Adipocyte (in vitro differentiated cells): Measurements from ENCODE around the gene AP2A2.

Experiments
- DNase-seq: peaks from one replicate; pipeline ENCODE4 v3.0.0-alpha.2; 2015; ENCODE audit warnings: low read depth
- H3K27me3 ChIP-seq: replicated peaks from 2 replicates; pipeline ENCODE4 v1.7.0; 2013; ENCODE audit warnings: mild to moderate bottlenecking, low read length, moderate library complexity; ENCODE audit not compliant: control insufficient read depth, insufficient read depth
- H3K36me3 ChIP-seq: 2 replicates; pipeline ENCODE4 v1.7.0; 2013; ENCODE audit warnings: low read length, mild to moderate bottlenecking, moderate library complexity; ENCODE audit not compliant: control insufficient read depth, insufficient read depth, severe bottlenecking
- H3K4me1 ChIP-seq: 2 replicates; pipeline ENCODE4 v1.7.0; 2013; ENCODE audit warnings: mild to moderate bottlenecking, low read length, moderate library complexity; ENCODE audit not compliant: control insufficient read depth, insufficient read depth
- H3K4me3 ChIP-seq: 2 replicates; pipeline ENCODE4 v1.7.0; 2013; ENCODE audit warnings: mild to moderate bottlenecking, low read length, moderate library complexity
- H3K9ac ChIP-seq: 2 replicates; pipeline ENCODE4 v1.7.0; 2013; ENCODE audit warnings: mild to moderate bottlenecking, low read length, moderate library complexity
- H3K9me3 ChIP-seq: 2 replicates; pipeline ENCODE4 v1.7.0; 2013; ENCODE audit warnings: mild to moderate bottlenecking, low read length, moderate library complexity; ENCODE audit not compliant: control insufficient read depth

Gene AP2A2

GRCh38 chr11:928786-929185, 3.1 kb downstream of the AP2A2 start:
- no peak overlapping the region for H3K9ac ChIP-seq
- no peak overlapping the region for H3K4me3 ChIP-seq
- no peaks in the 10 kb centered on the region for H3K27me3 ChIP-seq
- H3K36me3 ChIP-seq: peaks cover 13% of the 10 kb centered on the region
- no peaks in the 10 kb centered on the region for H3K9me3 ChIP-seq
- DNase-seq: no peak
- peaks cover 39% of the 10 kb centered on the region for H3K4me1 ChIP-seq

- H3K27me3 ChIP-seq: no peaks in the 10 kb centered on the region
- H3K36me3 ChIP-seq: peaks cover 13% of the 10 kb centered on the region
- no peak overlapping the region for H3K9ac ChIP-seq
- no peaks in the 10 kb centered on the region for H3K9me3 ChIP-seq
- H3K4me1 ChIP-seq: peaks cover 41% of the 10 kb centered on the region
- no peak for DNase-seq
- no peak overlapping the region for H3K4me3 ChIP-seq
Observed at GRCh38 chr11:929405-929804, 3.7 kb downstream of the AP2A2 start.

DNA sequence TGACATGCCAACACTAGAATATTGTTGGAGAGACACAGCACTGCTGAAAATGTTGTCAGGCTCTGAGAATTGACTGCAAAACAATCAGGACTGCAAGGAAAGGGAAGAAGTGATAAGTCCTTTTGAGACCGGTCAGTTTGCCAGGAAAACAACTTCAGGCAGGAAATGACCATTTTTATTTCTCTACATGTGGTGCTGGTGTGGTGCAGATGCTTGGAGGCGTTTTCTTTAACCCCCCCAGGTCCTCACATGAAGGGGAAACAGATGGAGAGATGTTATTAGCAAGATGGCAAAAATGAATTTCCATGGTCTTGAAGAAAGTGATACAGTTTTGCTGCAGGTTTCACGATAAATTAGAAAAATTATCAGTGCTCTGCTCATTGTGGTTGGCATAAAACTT, 5.7 kb downstream of the AP2A2 start:
- Histone ChIP-seq H3K9me3 (no peaks in the 10 kb centered on the region), H3K36me3 (peaks cover 13% of the 10 kb centered on the region), H3K27me3 (no peaks in the 10 kb centered on the region), H3K9ac (peak overlapping the region; percentile 16), H3K4me3 (no peak overlapping the region), H3K4me1 (peaks cover 41% of the 10 kb centered on the region)
- no peak for DNase-seq

DNA sequence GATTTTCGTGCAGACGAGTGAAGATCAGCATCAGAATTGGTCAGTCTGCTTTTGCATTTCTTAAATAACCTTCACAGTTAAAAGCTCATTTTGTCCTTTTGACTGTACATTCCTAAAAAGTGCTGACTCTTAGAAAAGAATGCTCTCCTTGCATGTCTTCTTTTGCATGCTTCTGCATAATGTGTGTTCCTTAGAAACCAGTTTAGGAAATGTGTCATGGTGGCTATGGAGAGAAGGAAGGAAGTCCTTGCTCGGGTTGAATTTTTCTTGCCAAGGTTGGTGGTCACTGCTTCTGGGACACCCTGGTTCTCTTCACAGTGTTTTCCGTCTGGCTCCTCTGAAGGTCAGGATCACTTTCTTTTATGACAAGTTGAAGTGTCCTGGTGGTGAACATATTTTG, 6.8 kb downstream of the AP2A2 start:
- no peak overlapping the region for H3K9ac ChIP-seq
- H3K4me3 ChIP-seq: no peak overlapping the region
- peaks cover 33% of the 10 kb centered on the region for H3K4me1 ChIP-seq
- no peaks in the 10 kb centered on the region for H3K27me3 ChIP-seq
- H3K36me3 ChIP-seq: peaks cover 12% of the 10 kb centered on the region
- no peaks in the 10 kb centered on the region for H3K9me3 ChIP-seq
- DNase-seq: no peak

DNA sequence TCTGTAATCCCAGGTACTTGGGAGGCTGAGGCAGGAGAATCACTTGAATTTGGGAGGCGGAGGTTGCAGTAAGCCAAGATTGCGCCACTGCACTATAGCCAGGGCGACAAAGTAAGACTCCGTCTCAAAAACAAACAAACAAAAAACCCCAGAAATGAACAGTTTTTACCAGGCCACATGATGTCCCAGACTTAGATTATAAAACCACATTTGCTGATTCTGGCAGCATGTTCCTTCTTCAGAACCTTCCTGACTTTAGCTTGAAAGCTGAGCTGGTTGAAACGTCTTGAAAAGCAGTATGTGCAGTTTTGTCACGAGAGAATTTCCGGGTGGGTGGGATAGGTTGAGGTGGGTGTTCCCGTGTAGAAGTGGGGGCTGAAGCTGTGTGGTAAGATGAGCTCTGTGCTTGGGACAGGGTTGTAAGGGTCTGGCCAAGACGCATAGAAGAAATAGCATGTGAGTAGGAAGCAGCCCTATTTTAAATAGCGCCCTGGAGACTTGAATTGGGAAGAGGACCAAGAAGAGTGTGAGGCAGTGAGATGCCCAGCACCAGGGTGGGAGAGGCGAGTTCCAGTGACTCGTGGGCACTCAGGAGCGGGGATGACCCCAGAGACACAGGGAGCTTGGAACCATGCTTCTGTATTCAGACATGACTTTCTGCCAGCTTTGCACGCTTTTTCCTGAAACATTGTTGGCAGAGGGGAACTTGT, 7.6 kb downstream of the AP2A2 start:
- Histone ChIP-seq H3K4me1 (peaks cover 29% of the 10 kb centered on the region), H3K4me3 (peak overlapping the region; percentile 21), H3K9ac (no peak overlapping the region), H3K27me3 (no peaks in the 10 kb centered on the region), H3K9me3 (no peaks in the 10 kb centered on the region), H3K36me3 (peaks cover 8% of the 10 kb centered on the region)
- DNase-seq: peak; percentile 35

DNA sequence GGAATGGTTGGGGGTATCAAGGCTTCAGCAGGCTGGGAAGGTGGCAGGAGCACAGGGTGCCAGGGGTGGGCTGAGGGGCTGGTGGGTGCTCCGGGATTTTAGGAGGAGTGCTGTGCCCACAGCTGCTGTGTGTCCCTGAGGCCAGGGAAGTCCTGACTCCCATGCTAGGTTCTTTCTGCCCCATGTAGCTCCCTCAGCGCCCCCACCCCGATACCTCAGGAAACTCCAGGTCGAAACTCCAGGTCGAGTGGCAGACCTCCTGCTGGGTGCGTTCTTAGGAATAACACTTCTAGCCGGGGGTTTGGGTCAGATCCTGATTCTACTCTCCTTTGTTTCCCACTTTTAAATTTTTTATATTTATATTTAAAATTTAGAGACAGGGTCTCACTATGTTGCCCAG, 8.3 kb downstream of the AP2A2 start:
- Histone ChIP-seq H3K4me1 (peaks cover 29% of the 10 kb centered on the region), H3K27me3 (no peaks in the 10 kb centered on the region), H3K4me3 (no peak overlapping the region), H3K36me3 (peaks cover 5% of the 10 kb centered on the region), H3K9me3 (no peaks in the 10 kb centered on the region), H3K9ac (no peak overlapping the region)
- no peak for DNase-seq

- no peak for DNase-seq
- Histone ChIP-seq H3K4me3 (no peak overlapping the region), H3K27me3 (no peaks in the 10 kb centered on the region), H3K36me3 (peaks cover 5% of the 10 kb centered on the region), H3K9ac (no peak overlapping the region), H3K9me3 (no peaks in the 10 kb centered on the region), H3K4me1 (peaks cover 29% of the 10 kb centered on the region)
Observed at GRCh38 chr11:934527-934926, 8.9 kb downstream of the AP2A2 start.

DNA sequence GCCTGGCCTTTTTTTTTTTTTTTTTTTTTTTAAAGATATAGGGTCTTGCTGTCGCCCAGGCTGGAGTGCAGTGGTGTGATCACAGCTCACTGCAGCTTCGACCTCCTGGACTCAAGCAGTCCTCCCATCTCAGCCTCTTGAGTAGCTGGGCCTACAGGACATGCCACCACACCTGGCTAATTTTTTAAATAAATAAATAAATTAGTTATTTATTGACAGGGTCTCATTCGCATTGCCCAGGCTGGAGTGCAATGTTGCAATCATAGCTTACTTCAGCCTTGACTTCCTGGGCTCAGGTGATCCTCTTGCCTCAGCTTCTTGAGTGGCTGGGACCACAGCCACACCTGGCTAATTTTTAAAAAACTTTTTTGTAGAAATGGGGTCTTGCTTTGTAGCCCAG, 10.5 kb downstream of the AP2A2 start:
- Histone ChIP-seq H3K36me3 (peaks cover 5% of the 10 kb centered on the region), H3K27me3 (no peaks in the 10 kb centered on the region), H3K4me1 (peaks cover 25% of the 10 kb centered on the region), H3K9ac (no peak overlapping the region), H3K9me3 (no peaks in the 10 kb centered on the region), H3K4me3 (no peak overlapping the region)
- no peak for DNase-seq

GRCh38 chr11:937841-938261, 12.2 kb downstream of the AP2A2 start:
- no peak overlapping the region for H3K4me3 ChIP-seq
- H3K36me3 ChIP-seq: peaks cover 5% of the 10 kb centered on the region
- no peak for DNase-seq
- no peaks in the 10 kb centered on the region for H3K27me3 ChIP-seq
- H3K9ac ChIP-seq: no peak overlapping the region
- H3K9me3 ChIP-seq: no peaks in the 10 kb centered on the region
- peaks cover 21% of the 10 kb centered on the region for H3K4me1 ChIP-seq

GRCh38 chr11:940496-941135, 14.9 kb downstream of the AP2A2 start:
- no peak for DNase-seq
- H3K4me3 ChIP-seq: no peak overlapping the region

DNA sequence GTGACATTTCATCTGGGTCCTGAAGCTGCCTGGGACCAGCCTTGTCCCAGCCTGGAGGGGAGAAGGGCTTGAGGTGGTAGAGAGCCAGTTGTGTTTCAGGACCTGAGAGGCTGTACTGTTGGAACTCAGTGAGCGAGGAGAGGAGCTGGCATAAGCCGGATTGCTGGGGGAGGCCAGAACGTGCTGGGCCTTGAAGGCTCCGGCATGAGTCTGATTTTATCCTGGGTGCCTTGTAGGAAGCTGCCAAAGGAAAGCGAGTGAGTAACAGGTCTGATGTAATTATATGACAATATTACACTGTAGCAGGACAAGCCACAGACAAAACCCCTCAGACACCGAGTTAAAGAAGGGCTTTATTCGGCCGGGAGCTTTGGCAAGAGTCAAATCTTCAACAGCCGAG, 17.2 kb downstream of the AP2A2 start:
- Histone ChIP-seq H3K4me3 (peak overlapping the region; percentile 56), H3K36me3 (peaks cover 4% of the 10 kb centered on the region), H3K27me3 (no peaks in the 10 kb centered on the region), H3K4me1 (peaks cover 37% of the 10 kb centered on the region), H3K9me3 (no peaks in the 10 kb centered on the region), H3K9ac (peak overlapping the region; percentile 80)
- DNase-seq: peak; percentile 27

More at GRCh38 chr11:940496-941135, 14.9 kb downstream of the AP2A2 start:
- Histone ChIP-seq H3K9me3 (no peaks in the 10 kb centered on the region), H3K27me3 (no peaks in the 10 kb centered on the region), H3K9ac (no peak overlapping the region), H3K4me1 (peaks cover 34% of the 10 kb centered on the region), H3K36me3 (peaks cover 5% of the 10 kb centered on the region)
